Activated CD8-positive, alpha-beta memory T cell treated with anti-CD3 and anti-CD28 coated beads for 24 hours (primary cell): Measurements from ENCODE around the gene CYTH1.
"Not testable (repeated sequence)": the region's sequence is repeated elsewhere in the genome, so short reads cannot be mapped to it uniquely, and the experiment has no call there.

ENCODE experiments used
- DNase-seq: peaks from one replicate; pipeline ENCODE4 v3.0.0-alpha.2; 2020

Gene CYTH1

GRCh38 chr17:78680436-78680835, 101.6 kb downstream of the CYTH1 start:
- no peak for DNase-seq

- DNase-seq: no peak
These were observed 102.3 kb downstream of the CYTH1 start for GRCh38 chr17:78679495-78680395.

GRCh38 chr17:78678711-78679110, 103.4 kb downstream of the CYTH1 start:
- no peak for DNase-seq

- no peak for DNase-seq
These were observed 103.9 kb downstream of the CYTH1 start for GRCh38 chr17:78678222-78678557.

- DNase-seq: no peak
These were observed 104.5 kb downstream of the CYTH1 start for GRCh38 chr17:78677303-78678221.

GRCh38 chr17:78676412-78677302, 105.4 kb downstream of the CYTH1 start:
- DNase-seq: no peak

GRCh38 chr17:78675836-78676235, 106.2 kb downstream of the CYTH1 start:
- no peak for DNase-seq

GRCh38 chr17:78675316-78675616, 106.8 kb downstream of the CYTH1 start:
- DNase-seq: no peak

GRCh38 chr17:78674595-78675315, 107.3 kb downstream of the CYTH1 start:
- no peak for DNase-seq

- DNase-seq: no peak
These were observed 107.9 kb downstream of the CYTH1 start for GRCh38 chr17:78674156-78674555.

- no peak for DNase-seq
These were observed 108.7 kb downstream of the CYTH1 start for GRCh38 chr17:78673395-78673794.

- DNase-seq: no peak
These were observed 109.2 kb downstream of the CYTH1 start for GRCh38 chr17:78672871-78673371.

- no peak for DNase-seq
These were observed 110.1 kb downstream of the CYTH1 start for GRCh38 chr17:78672005-78672404.

GRCh38 chr17:78671726-78672001, 110.4 kb downstream of the CYTH1 start:
- not testable (repeated sequence) for DNase-seq

GRCh38 chr17:78670850-78671725, 111.0 kb downstream of the CYTH1 start:
- DNase-seq: no peak

- no peak for DNase-seq
These were observed 112.0 kb downstream of the CYTH1 start for GRCh38 chr17:78669975-78670518.

GRCh38 chr17:78669256-78669974, 112.7 kb downstream of the CYTH1 start:
- no peak for DNase-seq

GRCh38 chr17:78668847-78669246, 113.2 kb downstream of the CYTH1 start:
- DNase-seq: no peak

- DNase-seq: no peak
These were observed 114.1 kb downstream of the CYTH1 start for GRCh38 chr17:78667741-78668640.
